GOT3 (cell line): Measurements from ENCODE around the gene ANGPTL2.
"Not testable (repeated sequence)": the region's sequence is repeated elsewhere in the genome, so short reads cannot be mapped to it uniquely, and the experiment has no call there.

ENCODE experiments used
- DNase-seq: peaks from one replicate; lab custom pipeline; 2025; ENCODE audit warnings: mixed read lengths; lab: John Stamatoyannopoulos, UW

The ANGPTL2 gene

GRCh38 chr9:127154390-127155191 is 32.2 kb upstream of the ANGPTL2 start:
- DNase-seq, result no peak

- no peak for DNase-seq
Observed at GRCh38 chr9:127154003-127154389, 31.6 kb upstream of the ANGPTL2 start.

- no peak for DNase-seq
Observed at GRCh38 chr9:127153501-127153900, 31.1 kb upstream of the ANGPTL2 start.

- no peak for DNase-seq
Observed at GRCh38 chr9:127149463-127150390, 27.3 kb upstream of the ANGPTL2 start.

- no peak for DNase-seq
Observed at GRCh38 chr9:127149010-127149409, 26.6 kb upstream of the ANGPTL2 start.

- no peak for DNase-seq
Observed at GRCh38 chr9:127148014-127148413, 25.6 kb upstream of the ANGPTL2 start.

GRCh38 chr9:127147251-127147650 is 24.8 kb upstream of the ANGPTL2 start:
- DNase-seq, result no peak

- not testable (repeated sequence) for DNase-seq
Observed at GRCh38 chr9:127146841-127147240, 24.4 kb upstream of the ANGPTL2 start.

GRCh38 chr9:127144670-127145445 is 22.4 kb upstream of the ANGPTL2 start:
- no peak for DNase-seq

- no peak for DNase-seq
Observed at GRCh38 chr9:127143920-127144465, 21.6 kb upstream of the ANGPTL2 start.

- no peak for DNase-seq
Observed at GRCh38 chr9:127142931-127143464, 20.6 kb upstream of the ANGPTL2 start.

- DNase-seq, result no peak
Observed at GRCh38 chr9:127142291-127142690, 19.9 kb upstream of the ANGPTL2 start.

- DNase-seq, result no peak
Observed at GRCh38 chr9:127140842-127141675, 18.6 kb upstream of the ANGPTL2 start.

GRCh38 chr9:127140181-127140580 is 17.7 kb upstream of the ANGPTL2 start:
- no peak for DNase-seq

GRCh38 chr9:127139775-127140174 is 17.3 kb upstream of the ANGPTL2 start:
- DNase-seq, result no peak

GRCh38 chr9:127139071-127139731 is 16.8 kb upstream of the ANGPTL2 start:
- no peak for DNase-seq

- DNase-seq, result no peak
Observed at GRCh38 chr9:127138444-127138843, 16.0 kb upstream of the ANGPTL2 start.

- DNase-seq, result no peak
Observed at GRCh38 chr9:127137640-127138360, 15.4 kb upstream of the ANGPTL2 start.

- no peak for DNase-seq
Observed at GRCh38 chr9:127136880-127137639, 14.6 kb upstream of the ANGPTL2 start.
